Dedifferentiated amniotic fluid mesenchymal stem cell (primary cell): ENCODE data around the gene GRAMD1C.
A peak's percentile ranks its signal among the peaks of the same experiment; 100 is the strongest.
"Not testable (repeated sequence)": the region's sequence is repeated elsewhere in the genome, so short reads cannot be mapped to it uniquely, and the experiment has no call there.

Experiments
- DNase-seq: peaks from one replicate; pipeline ENCODE4 v3.0.0-alpha.2; 2016; ENCODE audit errors: extremely low spot score

Gene GRAMD1C

GRCh38 chr3:113850391-113850790, 11.8 kb downstream of the GRAMD1C start:
- DNase-seq, result not testable (repeated sequence)

GRCh38 chr3:113852506-113852905, 13.9 kb downstream of the GRAMD1C start:
- no peak for DNase-seq

- no peak for DNase-seq
These were observed 28.9 kb downstream of the GRAMD1C start for GRCh38 chr3:113867506-113867905.

- no peak for DNase-seq
These were observed 34.7 kb downstream of the GRAMD1C start for GRCh38 chr3:113873293-113873692.

GRCh38 chr3:113873814-113874526, 35.4 kb downstream of the GRAMD1C start:
- no peak for DNase-seq

- no peak for DNase-seq
These were observed 39.8 kb downstream of the GRAMD1C start for GRCh38 chr3:113878403-113878802.

GRCh38 chr3:113885050-113885449, 46.5 kb downstream of the GRAMD1C start:
- DNase-seq, result no peak

GRCh38 chr3:113890256-113890900, 51.8 kb downstream of the GRAMD1C start:
- no peak for DNase-seq

- no peak for DNase-seq
These were observed 56.3 kb downstream of the GRAMD1C start for GRCh38 chr3:113894927-113895326.

GRCh38 chr3:113895964-113896363, 57.4 kb downstream of the GRAMD1C start:
- DNase-seq, result no peak

GRCh38 chr3:113896930-113897329, 58.3 kb downstream of the GRAMD1C start:
- no peak for DNase-seq

- DNase-seq, result no peak
These were observed 58.8 kb downstream of the GRAMD1C start for GRCh38 chr3:113897373-113897777.

- no peak for DNase-seq
These were observed 60.3 kb downstream of the GRAMD1C start for GRCh38 chr3:113898892-113899291.

GRCh38 chr3:113906568-113907140, 68.1 kb downstream of the GRAMD1C start:
- DNase-seq, result no peak

- DNase-seq, result no peak
These were observed 69.5 kb downstream of the GRAMD1C start for GRCh38 chr3:113908133-113908532.

- DNase-seq, result no peak
These were observed 72.4 kb downstream of the GRAMD1C start for GRCh38 chr3:113910966-113911365.

- DNase-seq, result no peak
These were observed 74.1 kb downstream of the GRAMD1C start for GRCh38 chr3:113912552-113913236.

GRCh38 chr3:113914646-113915045, 76.1 kb downstream of the GRAMD1C start:
- DNase-seq, result peak; percentile 20

- no peak for DNase-seq
These were observed 89.0 kb downstream of the GRAMD1C start for GRCh38 chr3:113927556-113927955.

- DNase-seq, result no peak
These were observed 108.2 kb downstream of the GRAMD1C start for GRCh38 chr3:113946831-113947230.

GRCh38 chr3:113947372-113948014, 108.9 kb downstream of the GRAMD1C start, which contains the start of gene ZDHHC23:
Gene ZDHHC23, plus strand, starts transcription at chr3:113948013. Its CDS starts 790 bp downstream, at chr3:113948803.
- peak; percentile 22 for DNase-seq
